B cell (primary cell): ENCODE data around the gene TP63. TPM values are rescaled to one million over a fixed set of nuclear protein-coding genes. Genes with fewer than 3 reads are reported as not detected.

Experiments used
- ATAC-seq: fragments of 200-7000 bp; cut with Tn5 transposase; one replicate; pipeline ENCODE4 v1.10.0; 2021; ENCODE audit warnings: low read depth, mild to moderate bottlenecking, moderate number of reproducible peaks, moderate library complexity
- CTCF ChIA-PET: fragments of 350-600 bp; sonication (Branson Sonifier 250); formaldehyde crosslinking; loops from one replicate; lab custom pipeline; 2021; ENCODE audit warnings: antibody characterized with exemption, inconsistent platforms; lab: Charles Lee
- POLR2A ChIA-PET: fragments of 350-600 bp; sonication (Branson Sonifier 250); formaldehyde crosslinking; loops from one replicate; lab custom pipeline; 2021; ENCODE audit warnings: antibody characterized with exemption; lab: Charles Lee
- DNase-seq: peaks from one replicate; pipeline ENCODE4 v3.0.0; 2013
- H2AFZ ChIP-seq: 2 replicates; pipeline ENCODE4 v1.6.1; 2012; ENCODE audit warnings: mild to moderate bottlenecking, low read depth, low read length; ENCODE audit not compliant: insufficient read depth, poor library complexity, severe bottlenecking
- H3K27ac ChIP-seq, 2 donors: 1 replicate in 1 of 2; 2 replicates in 1 of 2; pipeline ENCODE4 v1.5.1; 2012 to 2013; ENCODE audit warnings: low read length in 2 of 2, mild to moderate bottlenecking in 2 of 2, moderate library complexity in 1 of 2
- H3K27me3 ChIP-seq, 4 experiments: fragments of 200-600 bp in 1 of 4; sonication (generic) in 1 of 4; replicated peaks in 1 of 4; 1 replicate in 2 of 4; 2 replicates in 2 of 4; pipeline versions ENCODE4 v1.6.1 to v1.7.0; 2013 to 2016; ENCODE audit warnings: low read length in 3 of 4, mild to moderate bottlenecking in 2 of 4, mixed read lengths in 1 of 4, moderate library complexity in 1 of 4; ENCODE audit not compliant: insufficient read depth in 4 of 4, control insufficient read depth in 3 of 4; ENCODE audit errors: control extremely low read depth in 1 of 4
- H3K36me3 ChIP-seq, 2 experiments: replicated peaks in 1 of 2; 1 replicate in 1 of 2; 2 replicates in 1 of 2; pipeline versions ENCODE4 v1.6.1 to v1.7.1; 2013; ENCODE audit warnings: low read length in 1 of 2; ENCODE audit not compliant: insufficient read depth in 2 of 2, control insufficient read depth in 1 of 2; ENCODE audit errors: control extremely low read depth in 1 of 2, extremely low read depth in 1 of 2
- H3K4me1 ChIP-seq, 2 donors: fragments of 200-600 bp in 1 of 2; sonication (generic) in 1 of 2; 1 replicate in 1 of 2; 2 replicates in 1 of 2; pipeline versions ENCODE4 v1.5.1 to v1.6.1; 2013 to 2017; ENCODE audit warnings: low read length in 2 of 2; ENCODE audit not compliant: control insufficient read depth in 2 of 2, insufficient read depth in 2 of 2
- H3K4me2 ChIP-seq: replicated peaks from 2 replicates; pipeline ENCODE3; 2012; ENCODE audit warnings: mild to moderate bottlenecking, low read depth, low read length; ENCODE audit not compliant: poor library complexity, severe bottlenecking
- H3K4me3 ChIP-seq, 5 experiments: fragments of 200-600 bp in 1 of 5; sonication (generic) in 1 of 5; 1 replicate in 3 of 5; 2 replicates in 2 of 5; pipeline versions ENCODE4 v1.5.1 to v1.7.0; 2011 to 2016; ENCODE audit warnings: low read length in 4 of 5, mild to moderate bottlenecking in 4 of 5, low read depth in 2 of 5, control low read depth in 1 of 5, moderate library complexity in 1 of 5; ENCODE audit not compliant: insufficient read depth in 1 of 5; ENCODE audit errors: control extremely low read depth in 1 of 5, extremely low read depth in 1 of 5
- H3K79me2 ChIP-seq: fragments of 200-600 bp; sonication (generic); one replicate; pipeline ENCODE4 v1.6.0; 2016; ENCODE audit warnings: low read length; ENCODE audit not compliant: control insufficient read depth, insufficient read depth
- H3K9ac ChIP-seq: fragments of 200-600 bp; sonication (generic); 2 replicates; pipeline ENCODE4 v1.6.1; 2017; ENCODE audit warnings: mild to moderate bottlenecking, low read length, moderate library complexity
- H3K9me3 ChIP-seq, 3 donors: one replicate each; pipeline versions ENCODE4 v1.6.1 to v1.7.1; 2013; ENCODE audit warnings: low read length in 2 of 3; ENCODE audit not compliant: control insufficient read depth in 2 of 3, insufficient read depth in 1 of 3; ENCODE audit errors: control extremely low read depth in 1 of 3
- H4K20me1 ChIP-seq: 2 replicates; pipeline ENCODE4 v1.6.0; 2012; ENCODE audit warnings: mild to moderate bottlenecking, low read length; ENCODE audit not compliant: insufficient read depth, control insufficient read depth, poor library complexity, severe bottlenecking
- H3K27ac Mint-ChIP-seq: one replicate; pipeline ENCODE4 v1.8.0; 2021; ENCODE audit warnings: mixed read lengths
- H3K27me3 Mint-ChIP-seq: one replicate; pipeline ENCODE4 v1.8.0; 2021; ENCODE audit warnings: mixed read lengths
- H3K4me1 Mint-ChIP-seq: one replicate; pipeline ENCODE4 v1.8.0; 2021; ENCODE audit warnings: mixed read lengths
- H3K4me3 Mint-ChIP-seq: one replicate; pipeline ENCODE4 v1.8.0; 2021; ENCODE audit warnings: mixed read lengths
- H3K9me3 Mint-ChIP-seq: one replicate; pipeline ENCODE4 v1.8.0; 2022; ENCODE audit warnings: mixed read lengths; ENCODE audit not compliant: insufficient read depth
- CTCF ChIP-seq: fragments of 200-600 bp; IDR thresholded peaks from one replicate; pipeline ENCODE4 v1.8.0; 2022; ENCODE audit warnings: antibody characterized with exemption, mild to moderate bottlenecking
- EZH2 ChIP-seq: IDR thresholded peaks from 2 replicates; pipeline ENCODE4 v1.6.1; 2012; ENCODE audit warnings: borderline replicate concordance, low read depth, mild to moderate bottlenecking, moderate library complexity, low read length; ENCODE audit not compliant: insufficient read depth, poor library complexity, severe bottlenecking
- WGBS: methylation state at CpG from one replicate; pipeline ENCODE4 v1.1.5; 2013; ENCODE audit warnings: missing lambda C conversion rate; ENCODE audit not compliant: insufficient coverage; 5-methylcytosine and 5-hydroxymethylcytosine counted together
- intact Hi-C: fragments of 100-400 bp; cut with micrococcal nuclease; formaldehyde crosslinking; loops from one replicate; pipeline ENCODE4 v1.10.0; 2022
- polyA plus RNA-seq: library from polyadenylated mRNA; depleted of rRNA; stranded (reverse); fragments of >200 nt; gene quantifications from 2 replicates; pipeline ENCODE4 v1.2.3, GENCODE V29; 2012
- total RNA-seq, 2 donors: library from RNA; stranded (reverse); fragments of 120-200 nt in 1 of 2; gene quantifications; 1 replicate in 1 of 2; 2 replicates in 1 of 2; pipeline versions ENCODE4 v1.2.3 to v1.2.4, GENCODE V29; 2013 to 2022

The TP63 gene
- total and polyA plus RNA-seq, 2 donors (not counting 1 experiment from before 2014, with no cell fraction given), result 1.2 to 2.0 TPM

GRCh38 chr3:189921770-189922169 is 290.6 kb downstream of the TP63 start:
- Histone ChIP-seq H3K9me3 (no peaks in the 10 kb centered on the region), H3K4me2 (no peak overlapping the region), H4K20me1 (no peaks in the 10 kb centered on the region), H3K27me3 (no peaks in the 10 kb centered on the region), H3K9ac (no peak overlapping the region), H3K36me3 (no peaks in the 10 kb centered on the region), H3K27ac (no peak overlapping the region), H2AFZ (no peak overlapping the region), H3K4me3 (no peak overlapping the region), H3K79me2 (no peaks in the 10 kb centered on the region), H3K4me1 (no peaks in the 10 kb centered on the region)
- intact Hi-C loops, result no loop called here
- ChIA-PET POLR2A (no interaction called here), CTCF (no interaction called here)
- Mint-ChIP-seq H3K27ac (no peak overlapping the region), H3K9me3 (no peaks in the 10 kb centered on the region), H3K27me3 (no peaks in the 10 kb centered on the region), H3K4me3 (no peak overlapping the region), H3K4me1 (no peaks in the 10 kb centered on the region)
- TF ChIP-seq CTCF, result no peak
- no peak for TF ChIP-seq EZH2
- ATAC-seq (no peak), DNase-seq (no peak)

GRCh38 chr3:189927975-189928895 is 297.0 kb downstream of the TP63 start:
- ATAC-seq, result no peak
- 86% methylated on average over 4 of the region's 6 CpGs for WGBS
- Histone ChIP-seq H3K9me3 (no peaks in the 10 kb centered on the region), H3K4me3 (no peak overlapping the region), H3K27ac (no peak overlapping the region), H3K27me3 (no peaks in the 10 kb centered on the region), H2AFZ (no peak overlapping the region), H4K20me1 (no peaks in the 10 kb centered on the region), H3K9ac (no peak overlapping the region), H3K79me2 (no peaks in the 10 kb centered on the region), H3K4me1 (no peaks in the 10 kb centered on the region), H3K36me3 (no peaks in the 10 kb centered on the region), H3K4me2 (no peak overlapping the region)
- ChIA-PET POLR2A (no interaction called here), CTCF (interaction anchor here (0.6 to 1.7 kb wide), 2 partner anchors 11 to 32 kb away, joined by 3 read pairs; no protein-coding TSS in a partner anchor)
- H3K4me3 Mint-ChIP-seq, result no peak overlapping the region
- H3K4me1 Mint-ChIP-seq, result no peaks in the 10 kb centered on the region
- no peak for TF ChIP-seq EZH2
- no peak for TF ChIP-seq CTCF
- intact Hi-C loops, result no loop called here
- no peaks in the 10 kb centered on the region for H3K9me3 Mint-ChIP-seq
- no peak for DNase-seq
- no peaks in the 10 kb centered on the region for H3K27me3 Mint-ChIP-seq
- H3K27ac Mint-ChIP-seq, result no peak overlapping the region
